DMS 273 treated with DMSO at 0.1 percent for 48 hours (cell line): ENCODE results near the gene NFIL3.
A peak's percentile ranks its signal among the peaks of the same experiment; 100 is the strongest.
"Not testable (repeated sequence)": the region's sequence is repeated elsewhere in the genome, so short reads cannot be mapped to it uniquely, and the experiment has no call there.

Source experiments
- DNase-seq: peaks from one replicate; lab custom pipeline; 2025; lab: John Stamatoyannopoulos, UW

NFIL3 gene

GRCh38 chr9:91423785-91424402, at the start of gene NFIL3:
Gene NFIL3 (minus strand): TSS chr9:91423832. CDS start chr9:91410734, 13,098 bp downstream.
- peak; percentile 18 for DNase-seq

- DNase-seq = not testable (repeated sequence)
Observed at GRCh38 chr9:91471524-91471923, 47.9 kb upstream of the NFIL3 start.

- no peak for DNase-seq
Observed at GRCh38 chr9:91465420-91465819, 41.8 kb upstream of the NFIL3 start.

- no peak for DNase-seq
Observed at GRCh38 chr9:91458906-91459305, 35.3 kb upstream of the NFIL3 start.

GRCh38 chr9:91452844-91453243, 29.2 kb upstream of the NFIL3 start:
- no peak for DNase-seq

- DNase-seq = no peak
Observed at GRCh38 chr9:91451431-91452270, 28.0 kb upstream of the NFIL3 start.

- DNase-seq = no peak
Observed at GRCh38 chr9:91445135-91445534, 21.5 kb upstream of the NFIL3 start.

GRCh38 chr9:91443994-91444392, 20.4 kb upstream of the NFIL3 start:
- DNase-seq = no peak

GRCh38 chr9:91443321-91443993, 19.8 kb upstream of the NFIL3 start:
- DNase-seq = no peak

GRCh38 chr9:91436841-91437240, 13.2 kb upstream of the NFIL3 start:
- no peak for DNase-seq

- DNase-seq = no peak
Observed at GRCh38 chr9:91433180-91433579, 9.5 kb upstream of the NFIL3 start.

GRCh38 chr9:91431485-91431884, 7.9 kb upstream of the NFIL3 start:
- no peak for DNase-seq

GRCh38 chr9:91429501-91429900, 5.9 kb upstream of the NFIL3 start:
- DNase-seq = no peak

GRCh38 chr9:91428927-91429351, 5.3 kb upstream of the NFIL3 start:
- DNase-seq = no peak

GRCh38 chr9:91428436-91428835, 4.8 kb upstream of the NFIL3 start:
- DNase-seq = no peak

- DNase-seq = no peak
Observed at GRCh38 chr9:91427873-91428272, 4.2 kb upstream of the NFIL3 start.

GRCh38 chr9:91426123-91426745, 2.6 kb upstream of the NFIL3 start:
- no peak for DNase-seq

- no peak for DNase-seq
Observed at GRCh38 chr9:91425271-91425670, 1.6 kb upstream of the NFIL3 start.

- DNase-seq = peak; percentile 35
Observed at GRCh38 chr9:91424403-91425176, 958 bp upstream of the NFIL3 start.

GRCh38 chr9:91422758-91423711, 597 bp downstream of the NFIL3 start:
- DNase-seq = peak; percentile 51
